B cell (primary cell): ENCODE data around the gene POLR3GL. TPM values are rescaled to one million over a fixed set of nuclear protein-coding genes. Genes with fewer than 3 reads are reported as not detected.
A peak's percentile ranks its signal among the peaks of the same experiment; 100 is the strongest.

Experiments used
- ATAC-seq: fragments of 200-7000 bp; cut with Tn5 transposase; one replicate; pipeline ENCODE4 v1.10.0; 2021; ENCODE audit warnings: low read depth, mild to moderate bottlenecking, moderate number of reproducible peaks, moderate library complexity
- CTCF ChIA-PET: fragments of 350-600 bp; sonication (Branson Sonifier 250); formaldehyde crosslinking; loops from one replicate; lab custom pipeline; 2021; ENCODE audit warnings: antibody characterized with exemption, inconsistent platforms; lab: Charles Lee
- POLR2A ChIA-PET: fragments of 350-600 bp; sonication (Branson Sonifier 250); formaldehyde crosslinking; loops from one replicate; lab custom pipeline; 2021; ENCODE audit warnings: antibody characterized with exemption; lab: Charles Lee
- DNase-seq: peaks from one replicate; pipeline ENCODE4 v3.0.0; 2013
- H2AFZ ChIP-seq: 2 replicates; pipeline ENCODE4 v1.6.1; 2012; ENCODE audit warnings: mild to moderate bottlenecking, low read depth, low read length; ENCODE audit not compliant: insufficient read depth, poor library complexity, severe bottlenecking
- H3K27ac ChIP-seq, 2 donors: 1 replicate in 1 of 2; 2 replicates in 1 of 2; pipeline ENCODE4 v1.5.1; 2012 to 2013; ENCODE audit warnings: low read length in 2 of 2, mild to moderate bottlenecking in 2 of 2, moderate library complexity in 1 of 2
- H3K27me3 ChIP-seq, 4 experiments: fragments of 200-600 bp in 1 of 4; sonication (generic) in 1 of 4; replicated peaks in 1 of 4; 1 replicate in 2 of 4; 2 replicates in 2 of 4; pipeline versions ENCODE4 v1.6.1 to v1.7.0; 2013 to 2016; ENCODE audit warnings: low read length in 3 of 4, mild to moderate bottlenecking in 2 of 4, mixed read lengths in 1 of 4, moderate library complexity in 1 of 4; ENCODE audit not compliant: insufficient read depth in 4 of 4, control insufficient read depth in 3 of 4; ENCODE audit errors: control extremely low read depth in 1 of 4
- H3K36me3 ChIP-seq, 2 experiments: replicated peaks in 1 of 2; 1 replicate in 1 of 2; 2 replicates in 1 of 2; pipeline versions ENCODE4 v1.6.1 to v1.7.1; 2013; ENCODE audit warnings: low read length in 1 of 2; ENCODE audit not compliant: insufficient read depth in 2 of 2, control insufficient read depth in 1 of 2; ENCODE audit errors: control extremely low read depth in 1 of 2, extremely low read depth in 1 of 2
- H3K4me1 ChIP-seq, 2 donors: fragments of 200-600 bp in 1 of 2; sonication (generic) in 1 of 2; 1 replicate in 1 of 2; 2 replicates in 1 of 2; pipeline versions ENCODE4 v1.5.1 to v1.6.1; 2013 to 2017; ENCODE audit warnings: low read length in 2 of 2; ENCODE audit not compliant: control insufficient read depth in 2 of 2, insufficient read depth in 2 of 2
- H3K4me2 ChIP-seq: replicated peaks from 2 replicates; pipeline ENCODE3; 2012; ENCODE audit warnings: mild to moderate bottlenecking, low read depth, low read length; ENCODE audit not compliant: poor library complexity, severe bottlenecking
- H3K4me3 ChIP-seq, 5 experiments: fragments of 200-600 bp in 1 of 5; sonication (generic) in 1 of 5; 1 replicate in 3 of 5; 2 replicates in 2 of 5; pipeline versions ENCODE4 v1.5.1 to v1.7.0; 2011 to 2016; ENCODE audit warnings: low read length in 4 of 5, mild to moderate bottlenecking in 4 of 5, low read depth in 2 of 5, control low read depth in 1 of 5, moderate library complexity in 1 of 5; ENCODE audit not compliant: insufficient read depth in 1 of 5; ENCODE audit errors: control extremely low read depth in 1 of 5, extremely low read depth in 1 of 5
- H3K79me2 ChIP-seq: fragments of 200-600 bp; sonication (generic); one replicate; pipeline ENCODE4 v1.6.0; 2016; ENCODE audit warnings: low read length; ENCODE audit not compliant: control insufficient read depth, insufficient read depth
- H3K9ac ChIP-seq: fragments of 200-600 bp; sonication (generic); 2 replicates; pipeline ENCODE4 v1.6.1; 2017; ENCODE audit warnings: mild to moderate bottlenecking, low read length, moderate library complexity
- H3K9me3 ChIP-seq, 3 donors: one replicate each; pipeline versions ENCODE4 v1.6.1 to v1.7.1; 2013; ENCODE audit warnings: low read length in 2 of 3; ENCODE audit not compliant: control insufficient read depth in 2 of 3, insufficient read depth in 1 of 3; ENCODE audit errors: control extremely low read depth in 1 of 3
- H4K20me1 ChIP-seq: 2 replicates; pipeline ENCODE4 v1.6.0; 2012; ENCODE audit warnings: mild to moderate bottlenecking, low read length; ENCODE audit not compliant: insufficient read depth, control insufficient read depth, poor library complexity, severe bottlenecking
- H3K27ac Mint-ChIP-seq: one replicate; pipeline ENCODE4 v1.8.0; 2021; ENCODE audit warnings: mixed read lengths
- H3K27me3 Mint-ChIP-seq: one replicate; pipeline ENCODE4 v1.8.0; 2021; ENCODE audit warnings: mixed read lengths
- H3K4me1 Mint-ChIP-seq: one replicate; pipeline ENCODE4 v1.8.0; 2021; ENCODE audit warnings: mixed read lengths
- H3K4me3 Mint-ChIP-seq: one replicate; pipeline ENCODE4 v1.8.0; 2021; ENCODE audit warnings: mixed read lengths
- H3K9me3 Mint-ChIP-seq: one replicate; pipeline ENCODE4 v1.8.0; 2022; ENCODE audit warnings: mixed read lengths; ENCODE audit not compliant: insufficient read depth
- CTCF ChIP-seq: fragments of 200-600 bp; IDR thresholded peaks from one replicate; pipeline ENCODE4 v1.8.0; 2022; ENCODE audit warnings: antibody characterized with exemption, mild to moderate bottlenecking
- EZH2 ChIP-seq: IDR thresholded peaks from 2 replicates; pipeline ENCODE4 v1.6.1; 2012; ENCODE audit warnings: borderline replicate concordance, low read depth, mild to moderate bottlenecking, moderate library complexity, low read length; ENCODE audit not compliant: insufficient read depth, poor library complexity, severe bottlenecking
- WGBS: methylation state at CpG from one replicate; pipeline ENCODE4 v1.1.5; 2013; ENCODE audit warnings: missing lambda C conversion rate; ENCODE audit not compliant: insufficient coverage; 5-methylcytosine and 5-hydroxymethylcytosine counted together
- intact Hi-C: fragments of 100-400 bp; cut with micrococcal nuclease; formaldehyde crosslinking; loops from one replicate; pipeline ENCODE4 v1.10.0; 2022
- polyA plus RNA-seq: library from polyadenylated mRNA; depleted of rRNA; stranded (reverse); fragments of >200 nt; gene quantifications from 2 replicates; pipeline ENCODE4 v1.2.3, GENCODE V29; 2012
- total RNA-seq, 2 donors: library from RNA; stranded (reverse); fragments of 120-200 nt in 1 of 2; gene quantifications; 1 replicate in 1 of 2; 2 replicates in 1 of 2; pipeline versions ENCODE4 v1.2.3 to v1.2.4, GENCODE V29; 2013 to 2022

Gene POLR3GL
- total and polyA plus RNA-seq, 2 donors (not counting 1 experiment from before 2014, with no cell fraction given): 17.6 to 33.3 TPM

GRCh38 chr1:146001709-146002108, 37.2 kb downstream of the POLR3GL start:
- H3K9ac ChIP-seq: no peak overlapping the region
- DNase-seq: no peak
- H3K9me3 ChIP-seq: no peaks in the 10 kb centered on the region
- H4K20me1 ChIP-seq: no peaks in the 10 kb centered on the region
- H3K36me3 ChIP-seq: no peaks in the 10 kb centered on the region
- peaks cover 27% of the 10 kb centered on the region for H3K79me2 ChIP-seq
- no peak for ATAC-seq
- H3K4me2 ChIP-seq: peak overlapping the region; percentile 32
- H3K27ac ChIP-seq: peak overlapping the region in 1 of 2 donors; percentile 61
- no peak overlapping the region for H3K4me3 ChIP-seq
- ChIA-PET CTCF (interaction anchor here (1.3 to 4.2 kb wide), 3 partner anchors 8 to 29 kb away, joined by 3 to 46 read pairs (median 4); no protein-coding TSS in a partner anchor), POLR2A (interaction anchor here (0.6 to 1.9 kb wide), 4 partner anchors 13 to 1437 kb away, joined by 3 to 14 read pairs (median 4); partner anchors contain the start of gene LIX1L)
- Mint-ChIP-seq H3K27me3 (no peaks in the 10 kb centered on the region), H3K4me1 (peaks cover 60% of the 10 kb centered on the region), H3K27ac (peak overlapping the region; percentile 62), H3K9me3 (no peaks in the 10 kb centered on the region), H3K4me3 (no peak overlapping the region)
- WGBS: 100% methylated on average over 1 of the region's 2 CpGs
- H3K4me1 ChIP-seq: peaks cover 47 to 54% of the 10 kb centered on the region in 2 donors
- intact Hi-C loops: no loop called here
- no peaks in the 10 kb centered on the region for H3K27me3 ChIP-seq
- TF ChIP-seq EZH2 (no peak), CTCF (no peak)
- no peak overlapping the region for H2AFZ ChIP-seq

DNA sequence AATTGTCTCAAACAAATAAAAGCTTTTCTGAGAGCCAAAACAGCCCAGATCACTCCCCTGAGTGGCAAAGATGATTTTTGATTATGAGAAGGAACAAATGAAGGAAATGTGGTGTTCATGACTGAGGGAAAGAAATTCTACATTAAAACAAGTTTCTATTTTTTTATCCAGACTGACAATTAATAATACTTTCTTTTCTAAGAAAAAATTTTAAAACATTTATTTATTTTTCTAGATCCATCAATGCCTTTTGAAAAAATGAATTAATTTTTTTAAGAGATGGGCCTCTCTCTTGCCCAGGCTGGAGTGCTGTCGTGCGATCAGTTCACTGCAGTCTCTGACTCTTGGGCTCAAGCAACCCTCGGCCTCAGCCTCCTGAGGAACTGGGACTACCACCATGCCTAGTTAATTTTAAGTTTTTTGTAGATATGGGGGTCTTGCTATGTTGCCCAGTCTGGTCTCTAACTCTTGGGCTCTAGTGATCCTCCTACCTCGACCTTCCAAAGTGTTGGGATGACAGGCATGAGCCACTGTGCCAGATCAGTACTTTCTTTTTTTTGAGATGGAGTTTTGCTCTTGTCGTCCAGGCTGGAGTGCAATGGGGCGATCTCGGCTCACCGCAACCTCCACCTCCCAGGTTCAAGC, 43.1 kb downstream of the POLR3GL start:
- Mint-ChIP-seq H3K27ac (peak overlapping the region; percentile 95), H3K9me3 (no peaks in the 10 kb centered on the region), H3K4me3 (no peak overlapping the region), H3K4me1 (peaks cover 22% of the 10 kb centered on the region), H3K27me3 (no peaks in the 10 kb centered on the region)
- no peak overlapping the region for H3K4me3 ChIP-seq
- peak overlapping the region in 1 of 2 donors; percentile 83 for H3K27ac ChIP-seq
- ChIA-PET POLR2A (interaction anchor here (0.6 to 2.7 kb wide), 8 partner anchors 10 to 80 kb away, joined by 3 to 42 read pairs (median 4); partner anchors contain the start of genes RBM8A and TXNIP), CTCF (interaction anchor here (0.6 to 13.6 kb wide), 17 partner anchors 11 to 167 kb away, joined by 3 to 361 read pairs (median 5); partner anchors contain the start of genes ANKRD34A, LIX1L, NUDT17 and PIAS3)
- H3K9ac ChIP-seq: no peak overlapping the region
- no peaks in the 10 kb centered on the region for H3K27me3 ChIP-seq
- H3K79me2 ChIP-seq: peaks cover 17% of the 10 kb centered on the region
- DNase-seq (no peak), ATAC-seq (no peak)
- peaks cover 13 to 24% of the 10 kb centered on the region in 2 donors for H3K4me1 ChIP-seq
- intact Hi-C loops: loop anchor here (1.0 kb wide), 2 partner anchors 10 to 30 kb away; no protein-coding TSS in a partner anchor
- no peaks in the 10 kb centered on the region for H3K9me3 ChIP-seq
- H3K4me2 ChIP-seq: no peak overlapping the region
- TF ChIP-seq EZH2 (no peak), CTCF (peak; percentile 18)
- peak overlapping the region; percentile 58 for H2AFZ ChIP-seq
- WGBS: 100% methylated on average over 2 of the region's 8 CpGs
- H3K36me3 ChIP-seq: no peaks in the 10 kb centered on the region
- no peaks in the 10 kb centered on the region for H4K20me1 ChIP-seq
